SU-DHL-6 (cell line): ENCODE data around the gene PCDHGC4.

Experiments used
- H2AFZ ChIP-seq: fragments of 200-600 bp; sonication (generic); 2 replicates; pipeline ENCODE4 v1.6.1; 2014; ENCODE audit warnings: low read depth, mild to moderate bottlenecking, moderate library complexity, mixed read lengths, antibody characterized with exemption, low read length; ENCODE audit not compliant: severe bottlenecking
- H3F3A ChIP-seq: fragments of 200-600 bp; shearing (Covaris generic); 2 replicates; pipeline ENCODE4 v1.6.0; 2016; ENCODE audit warnings: antibody characterized with exemption, mild to moderate bottlenecking; ENCODE audit not compliant: insufficient read depth
- H3K27ac ChIP-seq: fragments of 200-600 bp; sonication (generic); 2 replicates; pipeline ENCODE4 v1.5.1; 2016; ENCODE audit warnings: low read depth, mild to moderate bottlenecking, low read length, moderate library complexity, mixed read lengths
- H3K27me3 ChIP-seq: fragments of 200-600 bp; sonication (generic), shearing (Covaris generic); 2 replicates; pipeline ENCODE4 v1.6.0; 2014; ENCODE audit warnings: mild to moderate bottlenecking, low read length
- H3K36me3 ChIP-seq: fragments of 200-600 bp; sonication (generic); 2 replicates; pipeline ENCODE4 v1.6.1; 2014; ENCODE audit warnings: mild to moderate bottlenecking, low read length, mixed read lengths
- H3K4me2 ChIP-seq: fragments of 300-600, 200-600 bp; shearing (Covaris generic), sonication (generic); 2 replicates; pipeline ENCODE4 v1.6.0; 2014; ENCODE audit warnings: low read length, low read depth, mild to moderate bottlenecking; ENCODE audit not compliant: poor library complexity, severe bottlenecking
- H3K4me3 ChIP-seq: fragments of 200-600 bp; sonication (generic); 2 replicates; pipeline ENCODE4 v1.5.1; 2014; ENCODE audit warnings: antibody characterized with exemption, low read length, mild to moderate bottlenecking, mixed read lengths; ENCODE audit not compliant: insufficient read depth, poor library complexity, severe bottlenecking
- H3K79me2 ChIP-seq: fragments of 200-600 bp; sonication (generic); 2 replicates; pipeline ENCODE4 v1.6.1; 2014; ENCODE audit warnings: mild to moderate bottlenecking, low read length, moderate library complexity; ENCODE audit not compliant: insufficient read depth
- H3K9ac ChIP-seq: fragments of 200-600 bp; sonication (generic); 2 replicates; pipeline ENCODE4 v1.7.0; 2014; ENCODE audit warnings: mild to moderate bottlenecking, low read length
- H3K9me2 ChIP-seq: fragments of 200-600 bp; sonication (generic); replicated peaks from 2 replicates; pipeline ENCODE4 v1.6.1; 2014; ENCODE audit warnings: low read length; ENCODE audit not compliant: insufficient read depth
- H3K9me3 ChIP-seq: fragments of 200-600 bp; sonication (generic); 2 replicates; pipeline ENCODE4 v1.6.1; 2014; ENCODE audit warnings: low read length, mixed read lengths; ENCODE audit not compliant: insufficient read depth
- H4K20me1 ChIP-seq: fragments of 200-600 bp; sonication (generic); 2 replicates; pipeline ENCODE4 v1.6.1; 2014; ENCODE audit warnings: low read depth, mild to moderate bottlenecking, antibody characterized with exemption, low read length, moderate library complexity, mixed read lengths
- EZH2phosphoT487 ChIP-seq: fragments of 200-600 bp; sonication (generic), shearing (Covaris generic); conservative IDR thresholded peaks from 2 replicates; pipeline ENCODE4 v1.6.1; 2018; ENCODE audit warnings: mild to moderate bottlenecking, antibody characterized with exemption, low read length, moderate library complexity, mixed read lengths
- TF ChIP-seq, protein P1 (sequence below): fragments of 200-600 bp; sonication (generic); IDR thresholded peaks from one replicate; pipeline ENCODE4 v1.5.1; 2017; ENCODE audit warnings: antibody characterized with exemption, mild to moderate bottlenecking, low read length, moderate library complexity; ENCODE audit not compliant: insufficient read depth, poor library complexity, severe bottlenecking

The PCDHGC4 gene

GRCh38 chr5:141515946-141516671 is 31.3 kb downstream of the PCDHGC4 start:
- Histone ChIP-seq H2AFZ (no peak overlapping the region), H4K20me1 (no peaks in the 10 kb centered on the region), H3K36me3 (peaks cover 2% of the 10 kb centered on the region; the same call in 1 of the 2 replicates), H3K79me2 (peaks cover under 1% of the 10 kb centered on the region; the same call in 1 of the 2 replicates), H3K9me3 (no peaks in the 10 kb centered on the region), H3F3A (peaks cover 79% of the 10 kb centered on the region), H3K27me3 (no peaks in the 10 kb centered on the region), H3K4me2 (peak overlapping the region; percentile 87), H3K9ac (peak overlapping the region; percentile 84), H3K4me3 (no peak overlapping the region), H3K9me2 (no peaks in the 10 kb centered on the region), H3K27ac (peak overlapping the region; percentile 99)
- TF ChIP-seq, protein P1, sequence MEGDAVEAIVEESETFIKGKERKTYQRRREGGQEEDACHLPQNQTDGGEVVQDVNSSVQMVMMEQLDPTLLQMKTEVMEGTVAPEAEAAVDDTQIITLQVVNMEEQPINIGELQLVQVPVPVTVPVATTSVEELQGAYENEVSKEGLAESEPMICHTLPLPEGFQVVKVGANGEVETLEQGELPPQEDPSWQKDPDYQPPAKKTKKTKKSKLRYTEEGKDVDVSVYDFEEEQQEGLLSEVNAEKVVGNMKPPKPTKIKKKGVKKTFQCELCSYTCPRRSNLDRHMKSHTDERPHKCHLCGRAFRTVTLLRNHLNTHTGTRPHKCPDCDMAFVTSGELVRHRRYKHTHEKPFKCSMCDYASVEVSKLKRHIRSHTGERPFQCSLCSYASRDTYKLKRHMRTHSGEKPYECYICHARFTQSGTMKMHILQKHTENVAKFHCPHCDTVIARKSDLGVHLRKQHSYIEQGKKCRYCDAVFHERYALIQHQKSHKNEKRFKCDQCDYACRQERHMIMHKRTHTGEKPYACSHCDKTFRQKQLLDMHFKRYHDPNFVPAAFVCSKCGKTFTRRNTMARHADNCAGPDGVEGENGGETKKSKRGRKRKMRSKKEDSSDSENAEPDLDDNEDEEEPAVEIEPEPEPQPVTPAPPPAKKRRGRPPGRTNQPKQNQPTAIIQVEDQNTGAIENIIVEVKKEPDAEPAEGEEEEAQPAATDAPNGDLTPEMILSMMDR = no peak
- no peak for TF ChIP-seq EZH2phosphoT487

- peak overlapping the region; percentile 87 for H3K4me2 ChIP-seq
- H3F3A ChIP-seq = peaks cover 74% of the 10 kb centered on the region
These were observed 31.8 kb downstream of the PCDHGC4 start for GRCh38 chr5:141516672-141517025.

GRCh38 chr5:141517312-141517711 is 32.5 kb downstream of the PCDHGC4 start:
- H3K27me3 ChIP-seq = no peaks in the 10 kb centered on the region
- H3K9me3 ChIP-seq = no peaks in the 10 kb centered on the region
- no peaks in the 10 kb centered on the region for H3K9me2 ChIP-seq
- H3K4me2 ChIP-seq = no peak overlapping the region
- H3K27ac ChIP-seq = peak overlapping the region; percentile 99
- H2AFZ ChIP-seq = no peak overlapping the region
- peaks cover 69% of the 10 kb centered on the region for H3F3A ChIP-seq
- TF ChIP-seq, protein P1 = no peak
- TF ChIP-seq EZH2phosphoT487 = no peak
- H3K9ac ChIP-seq = no peak overlapping the region
- no peak overlapping the region for H3K4me3 ChIP-seq
- no peaks in the 10 kb centered on the region for H4K20me1 ChIP-seq
- H3K79me2 ChIP-seq = peaks cover 11% of the 10 kb centered on the region; the same call in 1 of the 2 replicates
- H3K36me3 ChIP-seq = peaks cover 14% of the 10 kb centered on the region; the same call in 1 of the 2 replicates

More at GRCh38 chr5:141516672-141517025, 31.8 kb downstream of the PCDHGC4 start:
- no peak overlapping the region for H2AFZ ChIP-seq
- no peak overlapping the region for H3K4me3 ChIP-seq
- H3K27me3 ChIP-seq = no peaks in the 10 kb centered on the region
- H3K27ac ChIP-seq = peak overlapping the region; percentile 99
- H4K20me1 ChIP-seq = no peaks in the 10 kb centered on the region
- H3K9me2 ChIP-seq = no peaks in the 10 kb centered on the region
- H3K36me3 ChIP-seq = peaks cover 7% of the 10 kb centered on the region; the same call in 1 of the 2 replicates
- TF ChIP-seq, protein P1 = no peak
- TF ChIP-seq EZH2phosphoT487 = no peak
- peaks cover 6% of the 10 kb centered on the region; the same call in 1 of the 2 replicates for H3K79me2 ChIP-seq
- no peaks in the 10 kb centered on the region for H3K9me3 ChIP-seq
- H3K9ac ChIP-seq = peak overlapping the region; percentile 84
